ENCODE results near the gene DCLRE1C. TPM values are rescaled to one million over a fixed set of nuclear protein-coding genes. Genes with fewer than 3 reads are reported as not detected.

Gene DCLRE1C
- total RNA-seq, 1 donor: 16.3 TPM

GRCh38 chr10:14879928-14880193 is 74.0 kb downstream of the DCLRE1C start:
- Histone ChIP-seq H3K27ac (ENCODE audit: low read depth, low read length) (no peak overlapping the region), H2AFZ (ENCODE audit: low read length) (peak overlapping the region; percentile 33), H3K36me3 (ENCODE audit: insufficient read depth, low read length) (no peaks in the 10 kb centered on the region)

GRCh38 chr10:14879124-14879927 is 74.6 kb downstream of the DCLRE1C start:
- peak; percentile 85 for DNase-seq (ENCODE audit: insufficient read length, low spot score, missing footprints)
- no peak for TF ChIP-seq CTCF (IDR thresholded peaks at IDR 0.05; ENCODE audit: extremely low read depth, low read depth, low read length)
- no peaks in the 10 kb centered on the region for H3K9me3 ChIP-seq (ENCODE audit: low read depth, low read length)

More at GRCh38 chr10:14879928-14880193, 74.0 kb downstream of the DCLRE1C start:
- H3K4me1 ChIP-seq (ENCODE audit: insufficient read depth, low read length): peaks cover 16% of the 10 kb centered on the region
- H3K4me2 ChIP-seq (ENCODE audit: insufficient read depth, low read length): peak overlapping the region; percentile 84
- TF ChIP-seq CTCF (IDR thresholded peaks at IDR 0.05; ENCODE audit: extremely low read depth, low read depth, low read length): no peak
- H3K79me2 ChIP-seq (ENCODE audit: insufficient read depth, low read length): peaks cover 72% of the 10 kb centered on the region
- no peaks in the 10 kb centered on the region for H3K9me3 ChIP-seq (ENCODE audit: low read depth, low read length)
- DNase-seq (ENCODE audit: insufficient read length, low spot score, missing footprints): peak; percentile 32
- H3K4me3 ChIP-seq (ENCODE audit: insufficient read depth, low read length): peak overlapping the region; percentile 93
- H4K20me1 ChIP-seq (ENCODE audit: insufficient read depth, low read length): no peaks in the 10 kb centered on the region
- no peaks in the 10 kb centered on the region for H3K27me3 ChIP-seq (ENCODE audit: insufficient read depth, low read length)

DNA sequence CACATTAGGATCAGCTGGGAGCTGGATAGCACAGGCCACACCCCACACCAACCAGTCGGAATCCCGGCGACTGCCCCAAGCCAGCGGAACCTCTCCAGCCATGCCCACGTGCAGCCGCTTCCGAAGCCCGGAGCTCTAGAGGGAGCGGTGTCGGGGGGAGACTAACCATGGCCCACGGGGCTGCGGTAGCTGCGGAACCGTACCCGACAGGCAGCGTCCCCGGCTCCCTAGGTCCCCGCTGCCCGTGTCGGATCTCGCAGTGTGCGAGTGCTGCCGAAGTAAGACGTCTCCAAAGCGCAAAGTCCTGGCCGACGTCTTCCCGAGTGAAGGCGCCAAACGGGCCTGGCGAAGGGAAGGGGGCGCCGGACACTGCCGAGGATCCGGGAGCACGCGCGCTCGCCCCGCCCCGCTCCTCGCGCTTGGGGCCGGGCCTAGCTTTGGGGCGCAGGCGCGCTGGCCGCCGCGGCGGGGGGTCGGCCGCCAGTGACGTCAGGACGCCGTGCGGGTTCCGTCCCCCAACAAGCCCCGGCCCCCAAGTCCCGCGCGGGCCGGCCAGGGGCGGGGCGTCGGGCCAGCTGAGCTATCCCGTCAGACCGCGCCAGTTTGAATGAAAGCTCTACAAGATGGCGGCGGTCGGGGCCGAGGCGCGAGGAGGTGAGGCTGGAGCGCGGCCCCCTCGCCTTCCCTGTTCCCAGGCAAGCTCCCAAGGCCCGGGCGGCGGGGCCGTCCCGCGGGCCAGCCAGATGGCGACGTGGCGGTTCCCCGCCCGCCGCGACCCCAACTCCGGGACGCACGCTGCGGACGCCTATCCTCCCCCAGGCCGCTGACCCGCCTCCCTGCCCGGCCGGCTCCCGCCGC is 75.4 kb downstream of the DCLRE1C start, which contains the start of gene SUV39H2:
Gene SUV39H2, plus strand, starts transcription at position 601 of the 858 bp plus-strand sequence. Its CDS starts 23 bp downstream, at position 624.
- H2AFZ ChIP-seq (ENCODE audit: low read length): peak within 1 kb of the TSS; percentile 98
- peak; percentile 100 for DNase-seq (ENCODE audit: insufficient read length, low spot score, missing footprints)
- no peaks in the 10 kb centered on the region for H3K36me3 ChIP-seq (ENCODE audit: insufficient read depth, low read length)
- H3K9me3 ChIP-seq (ENCODE audit: low read depth, low read length): no peaks in the 10 kb centered on the region
- no peaks in the 10 kb centered on the region for H4K20me1 ChIP-seq (ENCODE audit: insufficient read depth, low read length)
- H3K4me1 ChIP-seq (ENCODE audit: insufficient read depth, low read length): peaks cover 18% of the 10 kb centered on the region
- H3K4me2 ChIP-seq (ENCODE audit: insufficient read depth, low read length): peak within 1 kb of the TSS; percentile 88
- peaks cover 61% of the 10 kb centered on the region for H3K79me2 ChIP-seq (ENCODE audit: insufficient read depth, low read length)
- TF ChIP-seq CTCF (IDR thresholded peaks at IDR 0.05; ENCODE audit: extremely low read depth, low read depth, low read length): no peak
- H3K4me3 ChIP-seq (ENCODE audit: insufficient read depth, low read length): peak within 1 kb of the TSS; percentile 93
- H3K27me3 ChIP-seq (ENCODE audit: insufficient read depth, low read length): no peaks in the 10 kb centered on the region
- peak within 1 kb of the TSS; percentile 91 for H3K27ac ChIP-seq (ENCODE audit: low read depth, low read length)

More at GRCh38 chr10:14879124-14879927, 74.6 kb downstream of the DCLRE1C start:
- Histone ChIP-seq H3K79me2 (ENCODE audit: insufficient read depth, low read length) (peaks cover 66% of the 10 kb centered on the region), H3K27ac (ENCODE audit: low read depth, low read length) (peak overlapping the region; percentile 42), H3K4me2 (ENCODE audit: insufficient read depth, low read length) (peak overlapping the region; percentile 84), H3K4me3 (ENCODE audit: insufficient read depth, low read length) (peak overlapping the region; percentile 93), H3K27me3 (ENCODE audit: insufficient read depth, low read length) (no peaks in the 10 kb centered on the region), H3K4me1 (ENCODE audit: insufficient read depth, low read length) (peaks cover 16% of the 10 kb centered on the region), H2AFZ (ENCODE audit: low read length) (peak overlapping the region; percentile 85), H4K20me1 (ENCODE audit: insufficient read depth, low read length) (no peaks in the 10 kb centered on the region), H3K36me3 (ENCODE audit: insufficient read depth, low read length) (no peaks in the 10 kb centered on the region)

- Histone ChIP-seq H3K27ac (ENCODE audit: low read depth, low read length) (no peak overlapping the region), H3K4me1 (ENCODE audit: insufficient read depth, low read length) (peaks cover 27% of the 10 kb centered on the region), H2AFZ (ENCODE audit: low read length) (no peak overlapping the region), H4K20me1 (ENCODE audit: insufficient read depth, low read length) (no peaks in the 10 kb centered on the region), H3K79me2 (ENCODE audit: insufficient read depth, low read length) (peaks cover 51% of the 10 kb centered on the region), H3K9me3 (ENCODE audit: low read depth, low read length) (no peaks in the 10 kb centered on the region), H3K4me2 (ENCODE audit: insufficient read depth, low read length) (peak overlapping the region; percentile 88), H3K4me3 (ENCODE audit: insufficient read depth, low read length) (peak overlapping the region; percentile 93), H3K36me3 (ENCODE audit: insufficient read depth, low read length) (no peaks in the 10 kb centered on the region), H3K27me3 (ENCODE audit: insufficient read depth, low read length) (no peaks in the 10 kb centered on the region)
- no peak for TF ChIP-seq CTCF (IDR thresholded peaks at IDR 0.05; ENCODE audit: extremely low read depth, low read depth, low read length)
- DNase-seq (ENCODE audit: insufficient read length, low spot score, missing footprints): no peak
These were observed 77.1 kb downstream of the DCLRE1C start for GRCh38 chr10:14876764-14877163.
